GM04503 (cell line): Measurements from ENCODE around the gene CIROP.

ENCODE experiments used
- DNase-seq: peaks from one replicate; pipeline ENCODE4 v3.0.0-alpha.2; 2012; ENCODE audit warnings: low read depth

The CIROP gene

GRCh38 chr14:23104591-23105347 is at the start of gene CIROP:
TSS of gene CIROP (minus strand) at chr14:23104989. CDS start at chr14:23104920, 69 bp downstream.
- DNase-seq, result no peak

GRCh38 chr14:23153851-23154796 is 49.3 kb upstream of the CIROP start:
- no peak for DNase-seq

GRCh38 chr14:23151342-23151741 is 46.6 kb upstream of the CIROP start:
- no peak for DNase-seq

GRCh38 chr14:23149745-23150144 is 45.0 kb upstream of the CIROP start:
- DNase-seq, result no peak

GRCh38 chr14:23148591-23149249 is 43.9 kb upstream of the CIROP start:
- no peak for DNase-seq

- no peak for DNase-seq
Measured at GRCh38 chr14:23147676-23148075, 42.9 kb upstream of the CIROP start.

- no peak for DNase-seq
Measured at GRCh38 chr14:23146980-23147379, 42.2 kb upstream of the CIROP start.

- no peak for DNase-seq
Measured at GRCh38 chr14:23146351-23146910, 41.6 kb upstream of the CIROP start.

- DNase-seq, result no peak
Measured at GRCh38 chr14:23145794-23146350, 41.1 kb upstream of the CIROP start.

- no peak for DNase-seq
Measured at GRCh38 chr14:23143911-23144310, 39.1 kb upstream of the CIROP start.

- no peak for DNase-seq
Measured at GRCh38 chr14:23142826-23143225, 38.0 kb upstream of the CIROP start.

GRCh38 chr14:23141706-23142444 is 37.1 kb upstream of the CIROP start:
- no peak for DNase-seq

- no peak for DNase-seq
Measured at GRCh38 chr14:23140371-23140770, 35.6 kb upstream of the CIROP start.

- no peak for DNase-seq
Measured at GRCh38 chr14:23139874-23140273, 35.1 kb upstream of the CIROP start.

- no peak for DNase-seq
Measured at GRCh38 chr14:23137813-23138535, 33.2 kb upstream of the CIROP start.

GRCh38 chr14:23137192-23137812 is 32.5 kb upstream of the CIROP start:
- no peak for DNase-seq

- no peak for DNase-seq
Measured at GRCh38 chr14:23136566-23137133, 31.9 kb upstream of the CIROP start.

- DNase-seq, result no peak
Measured at GRCh38 chr14:23132970-23133369, 28.2 kb upstream of the CIROP start.

GRCh38 chr14:23131482-23131881 is 26.7 kb upstream of the CIROP start:
- DNase-seq, result no peak

GRCh38 chr14:23130871-23131270 is 26.1 kb upstream of the CIROP start:
- DNase-seq, result no peak
